ENCODE results near the gene GFPT2.

GFPT2 gene

DNA sequence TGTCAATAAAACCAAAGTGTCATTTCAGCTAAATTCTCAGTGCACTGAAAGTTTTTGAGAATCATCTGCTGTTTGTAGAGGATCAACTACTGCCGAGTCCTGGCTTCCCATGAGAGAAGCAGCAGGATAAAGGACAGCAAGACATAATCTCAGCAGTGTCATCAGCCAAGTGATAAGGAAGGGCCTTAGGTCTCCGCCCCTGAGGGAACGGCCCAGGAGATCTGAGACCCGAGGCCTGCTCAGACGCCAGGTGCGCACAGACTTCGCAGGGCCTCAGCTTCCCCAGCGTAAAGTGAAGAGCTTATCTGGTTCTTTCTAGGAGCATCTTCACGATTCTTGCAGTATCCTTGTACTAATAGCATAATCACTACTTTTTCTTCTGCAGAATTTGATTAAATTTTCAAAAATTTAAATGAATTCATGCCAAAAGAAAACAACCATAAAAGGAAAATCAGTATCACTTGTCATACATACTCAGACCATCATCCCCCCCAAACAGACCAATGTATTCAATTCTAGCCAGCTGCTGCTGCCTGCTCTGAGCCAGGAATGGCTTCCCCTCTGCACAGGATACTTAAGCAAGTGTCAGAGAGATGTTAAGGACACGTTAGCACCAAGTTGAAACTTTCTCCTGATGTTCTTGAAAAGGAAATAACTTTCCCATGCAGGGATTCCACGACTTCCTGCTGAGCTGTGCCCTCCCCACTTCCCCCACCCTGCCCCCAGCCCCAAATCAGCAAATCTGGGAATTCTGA lies 2.2 kb downstream of the GFPT2 start:
- DNase-seq (ENCODE audit: low spot score), result no peak

DNA sequence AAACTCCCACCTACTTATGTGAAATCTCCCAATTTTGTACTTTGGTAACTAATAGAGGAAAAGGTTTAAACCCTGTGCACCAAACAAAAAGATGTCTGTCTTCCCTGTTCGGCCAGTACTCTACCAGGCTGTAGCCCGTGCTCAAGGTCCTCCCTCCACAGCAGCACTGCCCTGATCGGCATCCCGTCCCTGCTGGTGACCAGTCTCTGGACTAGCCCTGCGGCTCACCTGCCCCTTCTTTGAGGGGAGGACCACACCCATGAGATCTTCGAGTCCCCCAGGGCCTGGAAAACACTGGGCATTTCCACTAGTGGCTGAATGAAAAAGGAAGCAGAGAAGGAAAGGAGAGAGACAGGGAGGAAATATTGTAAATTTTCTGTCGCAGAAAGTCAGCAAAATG lies 2.8 kb downstream of the GFPT2 start:
- no peak for DNase-seq (ENCODE audit: low spot score)

DNA sequence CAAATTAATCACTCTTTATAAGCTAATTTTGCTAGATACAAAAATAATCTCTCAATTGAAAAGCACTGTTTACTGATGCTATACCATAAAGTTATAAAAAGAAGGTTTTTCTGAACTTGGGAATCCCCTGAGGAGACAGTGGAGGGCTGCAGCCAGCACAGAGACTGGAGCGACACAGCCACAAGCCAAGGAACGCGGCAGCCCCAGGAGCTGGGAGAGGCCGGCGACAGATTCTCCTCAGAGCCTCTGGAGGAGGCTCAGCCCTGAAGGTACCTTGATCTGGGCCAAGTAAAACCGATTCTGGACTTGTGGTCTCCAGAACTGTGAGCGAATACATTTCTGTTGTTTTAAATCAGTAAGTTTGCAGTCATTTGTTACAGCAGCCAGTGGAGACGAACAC lies 3.7 kb downstream of the GFPT2 start:
- no peak for DNase-seq (ENCODE audit: low spot score)

DNA sequence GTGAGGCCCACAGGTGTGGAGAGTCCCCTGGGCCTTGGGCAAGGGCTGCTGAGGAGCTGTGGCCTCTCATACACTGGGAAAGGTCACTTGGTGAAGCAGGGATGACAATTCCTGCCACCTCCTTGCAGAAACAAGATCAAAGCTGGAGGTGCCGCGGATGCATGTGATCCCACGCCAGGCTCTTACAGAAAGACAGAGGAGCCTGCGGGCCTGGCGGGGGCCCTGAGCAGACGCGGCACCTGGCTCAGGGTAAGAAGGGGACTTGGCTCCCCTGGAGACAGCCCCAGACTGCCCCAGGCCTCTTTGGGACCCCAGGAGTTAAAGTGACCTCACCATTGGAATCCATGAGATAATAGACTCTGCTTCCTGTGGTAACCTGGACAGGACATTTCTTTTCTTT lies 4.8 kb downstream of the GFPT2 start:
- no peak for DNase-seq (ENCODE audit: low spot score)

DNA sequence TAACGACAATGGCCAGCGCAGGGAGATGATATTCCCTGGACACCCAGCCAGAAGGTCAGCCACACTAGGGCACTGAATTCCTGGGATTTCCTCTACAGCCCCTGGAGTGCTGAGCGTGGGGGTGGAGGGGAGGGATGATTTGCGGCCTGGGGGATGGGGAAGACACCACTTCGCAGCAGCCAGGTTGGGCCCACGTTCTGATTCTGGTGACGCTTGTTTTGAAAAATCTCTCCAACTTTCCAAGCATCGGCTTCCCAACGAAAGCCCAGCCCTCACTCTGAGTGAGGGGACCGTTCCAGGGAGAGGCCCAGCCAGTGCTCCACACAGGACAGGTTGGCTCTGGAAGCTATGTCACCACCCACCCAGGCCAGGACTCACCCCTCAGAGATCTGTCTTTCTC lies 5.4 kb downstream of the GFPT2 start:
- no peak for DNase-seq (ENCODE audit: low spot score)

DNA sequence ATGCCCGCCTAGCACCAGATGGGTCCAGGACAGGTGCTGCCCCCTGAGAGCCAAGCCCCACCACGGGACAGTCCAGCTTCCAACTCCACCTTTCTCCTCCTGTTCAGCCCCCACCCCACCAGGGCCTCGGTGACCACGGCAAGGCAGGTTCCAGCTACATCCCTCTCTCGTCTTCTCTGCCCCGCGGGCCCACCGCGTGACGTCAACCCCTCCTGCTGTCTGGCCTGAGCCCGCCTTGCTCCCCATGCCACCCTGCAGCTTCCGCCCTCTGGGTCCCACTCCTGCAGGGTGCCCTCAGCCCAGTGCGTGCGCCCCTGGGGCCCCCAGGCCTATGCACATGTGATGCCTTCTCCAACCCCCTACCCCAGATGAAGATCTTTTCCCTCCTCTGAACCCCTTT lies 6.8 kb downstream of the GFPT2 start:
- DNase-seq (ENCODE audit: low spot score), result no peak

DNA sequence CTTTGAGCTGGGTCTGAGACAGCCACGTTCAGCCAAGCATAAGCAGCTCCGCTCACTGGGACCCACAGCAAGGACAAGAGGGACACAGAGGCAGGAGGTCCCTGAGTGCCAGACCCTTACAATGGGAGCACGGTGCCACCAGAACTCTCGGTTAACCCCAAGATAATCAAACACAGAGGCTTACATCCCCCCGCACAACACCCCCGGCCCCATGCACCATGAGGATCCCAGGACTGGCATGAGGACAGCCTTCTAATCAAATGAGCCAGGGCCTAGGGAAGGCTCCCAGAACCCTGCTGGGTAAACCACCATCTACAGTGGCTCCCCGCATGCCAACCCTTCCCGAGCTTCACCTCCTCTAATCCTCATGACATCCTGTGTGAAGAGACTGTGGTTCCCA lies 7.4 kb downstream of the GFPT2 start:
- no peak for DNase-seq (ENCODE audit: low spot score)

DNA sequence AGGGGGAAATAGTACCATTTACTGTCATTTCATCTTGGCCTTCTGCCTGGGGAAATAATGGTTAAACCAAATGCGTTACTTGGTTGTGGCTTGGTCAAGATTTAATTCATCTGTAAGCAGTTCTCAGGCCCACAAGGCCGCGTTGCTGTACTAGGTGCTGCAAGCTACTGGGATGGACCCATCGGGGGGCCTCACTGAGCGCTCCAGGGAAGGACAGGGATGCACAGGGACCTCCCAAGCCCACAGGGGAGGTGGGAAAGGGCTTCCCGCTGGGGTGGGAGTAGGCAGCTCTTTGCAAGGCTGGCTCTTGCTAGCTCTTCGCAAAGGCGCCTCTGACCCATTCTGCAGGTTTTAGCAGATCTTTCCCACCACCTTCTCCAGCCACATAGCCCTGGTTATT lies 8.0 kb downstream of the GFPT2 start:
- DNase-seq (ENCODE audit: low spot score), result no peak

DNA sequence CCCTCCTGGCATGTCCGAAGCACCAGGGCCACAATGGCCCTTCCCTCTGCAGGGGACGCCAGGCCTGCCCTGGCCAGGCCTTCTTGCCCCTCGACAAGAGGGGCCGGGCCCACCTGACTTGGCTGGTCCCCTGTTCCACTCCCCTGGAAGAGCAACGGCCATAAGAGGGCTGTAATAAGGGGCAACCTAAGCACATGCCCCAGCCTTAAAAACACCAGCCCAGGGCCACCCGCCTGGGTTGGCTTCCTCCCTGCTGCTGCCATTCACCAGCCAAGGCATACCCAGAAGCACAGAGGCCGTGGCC lies 8.5 kb downstream of the GFPT2 start:
- no peak for DNase-seq (ENCODE audit: low spot score)

DNA sequence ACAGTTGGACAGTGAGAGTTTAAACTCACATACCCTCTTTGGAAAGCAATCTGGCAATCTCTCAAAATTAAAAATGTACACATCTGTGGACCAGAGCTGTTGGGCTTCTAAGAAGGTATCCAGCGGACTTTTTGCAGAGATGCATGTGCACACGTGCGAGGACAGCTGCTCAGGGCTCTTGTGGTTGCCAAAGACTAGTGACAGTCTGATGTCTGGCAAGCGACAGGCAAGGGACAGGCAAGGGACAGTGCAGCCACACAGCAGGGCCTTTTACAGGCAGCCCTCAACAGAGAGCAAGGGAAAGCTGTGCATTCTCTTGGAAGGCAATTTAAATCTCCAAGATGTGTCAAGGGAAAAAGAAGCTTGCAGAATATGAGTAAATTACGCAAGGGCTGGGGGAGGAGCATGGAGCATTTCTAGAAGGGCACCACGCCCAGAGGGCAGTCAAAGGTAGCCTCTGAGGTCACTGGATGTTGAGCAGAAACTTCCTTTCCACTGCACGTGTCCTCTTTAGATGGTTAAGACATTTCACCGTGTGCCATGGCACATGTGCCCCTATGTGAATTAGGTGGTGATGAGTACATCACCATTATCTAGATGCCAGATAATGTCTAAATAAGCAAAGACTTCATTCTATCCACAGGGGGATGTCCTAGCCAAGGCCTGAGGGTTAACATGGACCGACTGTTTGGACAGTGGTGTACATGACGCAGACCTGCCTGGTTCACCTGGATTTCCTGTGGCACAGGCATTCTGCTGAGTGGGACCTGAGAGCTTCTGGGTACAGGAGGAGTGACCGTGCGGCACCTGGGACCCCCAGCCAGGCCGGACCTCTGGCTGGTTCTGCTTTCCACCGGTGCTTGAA lies 9.1 kb downstream of the GFPT2 start:
- peak; percentile 72 for DNase-seq (ENCODE audit: low spot score)

DNA sequence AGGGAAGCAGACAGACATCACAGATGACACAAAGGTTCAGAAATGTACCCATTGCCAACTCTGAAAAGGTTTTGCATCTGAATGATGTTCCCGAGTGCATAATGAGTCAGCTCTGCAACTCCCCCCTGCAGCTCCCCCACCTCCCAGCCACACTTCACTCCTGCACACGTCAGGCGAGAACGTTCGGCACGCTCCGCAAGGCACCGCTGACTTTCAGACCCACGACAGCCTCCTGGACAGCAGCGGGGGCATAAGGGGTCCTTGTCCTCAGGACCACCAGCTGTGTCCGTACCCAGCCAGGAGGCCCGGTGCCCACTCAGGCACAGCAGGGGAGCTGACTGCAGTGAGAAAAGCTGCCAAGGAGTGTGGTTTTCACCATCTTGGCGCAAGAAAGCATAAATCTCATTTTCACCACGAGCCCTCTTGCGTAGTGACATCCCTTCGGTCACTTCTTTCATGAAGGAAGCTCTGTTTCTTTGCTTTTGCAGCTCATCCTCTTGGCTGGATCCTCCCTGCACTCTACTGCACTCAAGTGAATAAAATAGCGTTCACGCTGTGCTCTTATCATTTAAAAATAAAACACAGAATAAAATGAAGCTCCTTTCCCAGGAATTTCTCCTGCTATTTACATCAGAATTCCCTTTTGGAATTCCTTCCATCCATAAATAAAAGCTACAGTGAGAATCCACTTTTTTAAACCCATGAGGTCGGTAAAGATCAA lies 9.9 kb downstream of the GFPT2 start:
- DNase-seq (ENCODE audit: low spot score), result peak; percentile 74

DNA sequence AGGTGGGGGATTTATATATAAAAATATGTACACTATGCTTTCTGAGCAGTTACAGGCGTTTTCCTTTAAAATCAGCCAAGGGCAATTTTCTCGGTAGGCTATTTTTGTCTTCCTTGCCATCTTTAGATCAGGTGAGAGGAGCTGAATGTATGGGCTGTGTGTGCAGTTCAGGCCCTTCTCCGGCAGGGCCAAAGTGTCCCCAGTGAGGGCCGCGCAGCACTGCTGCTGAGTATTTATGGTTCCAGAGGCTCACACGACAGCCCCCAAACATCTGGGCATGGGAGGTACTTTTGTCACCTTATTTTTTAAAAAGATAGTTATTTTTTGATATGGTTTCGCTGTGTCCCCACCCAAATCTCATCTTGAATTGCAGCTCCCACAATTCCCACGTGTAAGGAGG lies 11.5 kb downstream of the GFPT2 start:
- DNase-seq (ENCODE audit: low spot score), result no peak

DNA sequence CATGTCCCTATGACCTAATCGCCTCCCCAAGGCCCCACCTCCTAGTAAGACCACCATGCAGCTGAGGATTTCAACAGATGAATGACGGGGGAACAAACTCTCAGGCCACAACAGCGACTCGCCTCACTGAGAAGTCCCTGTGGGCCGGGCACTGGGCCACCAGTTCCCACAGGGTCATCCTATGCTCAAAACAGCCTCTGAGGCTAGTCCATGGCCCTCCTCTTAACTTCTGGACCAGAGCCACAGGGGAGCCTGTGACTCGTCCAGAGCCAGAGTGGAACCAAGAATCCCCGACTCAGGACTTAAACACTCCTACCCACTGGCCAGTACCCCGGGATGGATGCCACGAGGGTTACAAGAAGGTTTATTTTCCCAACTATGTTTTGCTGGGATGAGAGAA lies 12.3 kb downstream of the GFPT2 start:
- DNase-seq (ENCODE audit: low spot score), result peak; percentile 44

DNA sequence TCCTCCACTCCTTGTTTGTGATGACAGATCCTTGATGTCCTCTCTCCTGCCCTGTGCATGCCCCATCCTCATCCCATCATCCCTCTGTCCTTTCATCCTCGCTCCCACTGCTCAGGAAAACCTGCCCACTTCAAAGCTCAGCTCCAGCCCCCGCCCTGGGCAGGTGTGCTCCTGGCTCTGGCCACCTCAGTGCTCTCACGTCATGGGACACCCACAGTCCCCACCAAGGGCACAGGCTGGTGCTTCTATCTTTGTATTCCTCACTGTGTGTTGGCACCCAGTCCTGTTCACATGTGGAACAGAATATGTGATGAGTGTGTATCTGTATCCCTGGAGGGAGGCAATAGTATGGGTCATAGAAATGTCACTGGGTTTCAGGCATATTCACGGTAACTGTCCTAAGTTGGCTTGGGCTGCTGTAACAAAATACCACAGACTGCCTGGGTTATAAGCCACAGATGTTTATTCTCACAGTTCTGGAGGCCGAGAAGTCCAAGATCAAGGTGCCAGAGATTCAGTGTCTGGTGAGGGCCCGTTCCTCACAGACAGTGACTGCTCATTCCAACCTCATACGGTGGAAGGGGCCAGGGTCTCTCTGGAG lies 13.5 kb downstream of the GFPT2 start:
- DNase-seq (ENCODE audit: low spot score), result peak; percentile 36

DNA sequence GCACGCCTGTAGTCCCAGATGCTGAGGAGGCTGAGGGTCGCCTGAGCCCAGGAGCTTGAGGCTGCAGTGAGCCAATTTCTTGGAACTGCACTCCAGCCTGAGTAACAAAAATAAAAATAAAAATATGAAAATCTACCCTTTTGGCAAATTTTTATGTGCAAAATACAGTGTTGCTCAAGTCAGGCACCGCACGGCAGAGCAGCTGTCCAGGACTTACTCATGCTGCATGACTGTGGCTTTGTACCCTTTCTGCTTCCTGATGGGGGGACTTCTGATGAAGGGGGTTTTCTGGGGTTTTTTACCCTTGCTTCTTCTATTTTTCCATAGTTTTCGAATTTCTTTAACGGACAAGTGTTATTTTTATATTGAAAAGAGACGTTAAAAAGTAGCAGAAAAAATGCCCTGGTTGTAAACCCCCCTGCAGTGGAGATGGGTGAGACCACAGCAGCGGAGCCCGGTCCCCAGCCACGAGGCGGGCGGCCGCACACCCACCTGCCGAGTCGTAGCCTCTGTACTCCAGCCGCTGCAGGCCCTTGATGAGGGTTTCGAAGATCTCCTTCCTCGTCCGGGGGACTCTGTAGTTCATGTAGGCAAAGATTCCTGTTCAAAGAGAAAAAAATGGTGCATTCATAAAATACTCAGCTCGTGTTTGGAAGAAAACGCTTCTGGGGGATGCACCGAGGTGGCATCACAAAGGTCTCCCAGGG lies 15.0 kb downstream of the GFPT2 start:
- no peak for DNase-seq (ENCODE audit: low spot score)

DNA sequence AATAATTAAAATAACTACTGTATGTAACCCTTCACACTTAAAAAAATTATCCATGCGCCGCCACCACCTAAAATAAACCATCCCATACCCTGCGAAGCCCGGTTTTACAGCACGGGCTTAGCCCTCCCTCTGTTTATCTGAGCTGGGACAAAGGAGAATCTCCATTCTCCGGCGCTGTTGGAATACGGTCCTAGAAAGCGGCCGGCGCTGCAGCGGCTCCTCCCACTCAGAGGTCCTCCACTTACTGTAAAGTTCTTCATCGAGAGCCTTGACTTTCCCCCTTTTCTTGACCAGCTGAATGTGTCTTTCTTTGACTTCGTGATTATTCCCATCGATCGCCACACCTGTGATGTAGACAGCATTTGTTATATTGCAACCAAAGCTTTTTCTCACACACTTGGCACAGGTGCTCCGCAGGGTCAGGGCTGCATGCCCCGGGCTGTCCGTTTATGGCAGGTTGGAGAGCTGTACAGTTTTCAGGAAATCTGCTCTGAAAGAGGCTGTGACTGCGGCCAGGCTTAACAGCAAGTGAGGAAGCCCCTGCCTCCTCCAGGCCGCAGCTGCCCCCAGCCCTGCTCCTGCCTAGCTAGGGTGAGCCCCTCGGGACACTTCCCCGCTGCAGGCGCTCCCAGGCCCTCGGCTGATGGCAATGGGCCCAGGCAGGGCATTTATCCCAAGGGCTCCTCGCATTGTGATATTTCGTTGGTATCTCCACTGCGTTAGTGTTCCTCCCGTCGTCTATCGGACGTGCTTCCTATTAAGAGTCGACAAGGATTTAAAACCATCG lies 16.7 kb downstream of the GFPT2 start:
- no peak for DNase-seq (ENCODE audit: low spot score)

DNA sequence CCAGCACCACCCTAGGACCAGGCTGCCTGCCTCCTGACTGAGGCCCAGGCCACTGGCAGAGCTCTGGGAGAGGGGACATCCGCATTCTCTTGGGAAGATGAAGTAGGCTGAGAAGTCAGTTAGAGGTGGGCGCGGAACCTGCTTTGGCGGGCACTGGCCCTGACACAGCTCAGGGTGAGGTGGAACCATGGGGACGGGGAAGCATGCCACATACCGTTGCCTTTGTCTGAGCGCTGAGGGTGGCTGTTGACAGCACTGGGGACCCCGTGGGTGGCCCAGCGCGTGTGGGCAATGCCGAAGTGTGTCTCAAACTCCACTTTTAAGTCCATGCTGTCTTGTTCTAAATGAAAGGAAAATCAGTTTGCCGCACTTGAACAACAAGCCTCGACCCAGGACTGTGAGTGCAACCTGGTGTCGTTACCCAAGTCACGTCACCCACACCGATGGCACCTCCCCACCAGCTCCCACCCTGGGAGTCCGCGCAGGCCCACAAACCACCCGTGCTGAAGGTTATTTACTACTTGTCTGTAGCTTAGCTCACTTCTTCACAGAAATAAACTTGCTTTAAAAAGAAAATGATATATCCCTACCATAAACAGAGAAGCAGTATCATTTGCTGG lies 17.4 kb downstream of the GFPT2 start:
- DNase-seq (ENCODE audit: low spot score), result no peak

DNA sequence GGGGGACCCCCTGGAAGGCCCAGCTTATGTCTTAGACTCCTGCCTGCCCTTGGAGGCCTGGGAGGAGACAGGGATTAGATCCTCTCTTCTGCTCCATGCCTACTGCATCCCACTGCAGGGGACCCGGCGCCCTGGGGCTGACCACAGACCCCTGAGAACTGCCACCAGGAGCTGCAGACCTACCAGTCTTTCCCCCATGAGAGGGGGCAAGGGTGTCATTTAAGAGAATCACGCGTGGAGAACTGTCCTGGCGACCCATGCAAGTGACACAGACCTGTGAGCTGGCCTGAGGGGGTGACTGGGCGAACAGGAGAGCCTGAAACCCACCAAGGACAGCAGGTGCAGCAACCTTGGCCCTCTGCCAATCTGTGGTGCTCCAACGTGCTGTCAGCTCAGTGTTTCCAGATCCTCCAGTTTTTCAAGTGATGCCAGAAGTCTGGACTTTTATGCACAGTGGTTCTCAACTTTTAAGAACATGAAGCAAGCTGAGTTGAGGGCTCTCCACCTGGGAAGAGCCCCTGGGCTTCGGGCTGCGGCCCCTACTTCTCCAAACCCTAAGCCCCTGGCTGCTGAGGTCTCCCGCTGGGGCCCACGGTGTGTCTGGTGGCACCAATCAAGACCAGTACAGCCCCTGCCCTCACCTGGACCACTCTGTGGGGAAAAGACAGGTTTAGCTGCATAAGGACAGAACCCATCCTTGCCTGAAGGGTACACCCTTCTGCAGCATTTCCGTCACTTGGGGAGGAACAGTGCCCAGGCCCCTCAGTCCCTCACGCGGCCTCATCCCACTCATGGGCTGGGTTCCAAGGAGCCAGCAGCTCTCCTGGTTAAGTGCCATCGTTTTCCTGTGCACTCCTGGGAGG lies 18.2 kb downstream of the GFPT2 start:
- no peak for DNase-seq (ENCODE audit: low spot score)

DNA sequence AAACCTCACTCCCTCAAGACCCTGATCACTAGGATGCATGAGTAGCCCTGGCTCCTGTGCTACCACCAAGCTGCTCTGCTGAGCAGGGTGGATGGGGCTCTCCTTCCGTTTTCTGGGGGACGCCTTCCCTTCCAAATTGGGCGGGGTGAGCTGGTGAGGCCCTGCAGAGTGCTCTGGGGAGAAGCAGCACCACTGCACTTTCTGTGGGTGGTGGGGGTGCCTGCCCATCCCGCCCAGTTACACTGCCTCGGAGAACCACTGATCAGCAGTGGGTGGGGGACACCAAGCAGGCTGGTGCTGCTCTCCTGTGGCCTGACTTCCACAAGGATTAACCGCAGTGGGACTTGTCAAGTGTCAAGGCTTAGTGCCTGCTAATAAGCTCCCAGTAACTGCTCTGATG lies 19.0 kb downstream of the GFPT2 start:
- DNase-seq (ENCODE audit: low spot score), result no peak

DNA sequence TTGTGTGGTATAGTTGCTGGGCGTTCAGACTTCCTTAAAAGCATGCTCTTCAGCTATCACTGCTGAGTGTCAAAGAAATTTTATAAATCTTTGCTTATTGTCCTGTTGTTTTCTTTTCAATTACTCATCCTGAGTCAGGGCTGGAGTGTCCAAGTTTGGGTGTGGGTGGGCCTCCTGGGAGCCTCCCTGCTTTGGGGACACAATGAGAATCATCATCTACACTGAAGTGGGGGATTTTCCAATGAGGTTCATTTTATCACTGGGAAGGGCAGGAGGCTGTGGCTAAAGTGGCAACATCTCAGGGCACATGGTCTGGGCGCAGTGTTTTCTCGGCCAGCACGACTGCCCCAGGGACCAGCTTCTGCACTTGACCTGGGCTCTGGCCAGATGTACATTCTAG lies 19.5 kb downstream of the GFPT2 start:
- peak; percentile 62 for DNase-seq (ENCODE audit: low spot score)
